ENCODE data around the gene GRWD1. TPM values are rescaled to one million over a fixed set of nuclear protein-coding genes. Genes with fewer than 3 reads are reported as not detected.

Gene GRWD1
- total RNA-seq, 1 donor: 15.2 TPM

DNA sequence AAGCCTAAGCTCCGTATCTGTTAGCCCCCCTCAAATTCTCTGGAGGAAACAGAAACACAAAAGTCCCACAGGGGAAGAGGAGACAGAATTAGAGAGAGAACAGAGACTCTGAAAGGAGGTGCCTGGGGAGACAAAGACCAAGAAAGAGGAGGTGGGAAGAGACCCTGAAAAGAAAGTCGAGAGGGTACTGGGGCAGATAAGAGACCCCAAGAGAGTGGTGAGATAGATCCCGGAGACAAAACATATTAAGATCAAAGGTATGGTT, 915 bp upstream of the GRWD1 start:
- Histone ChIP-seq H3K27me3 (ENCODE audit: insufficient read depth, low read length) (peaks cover 25% of the 10 kb centered on the region), H3K9me3 (ENCODE audit: low read depth, low read length) (no peaks in the 10 kb centered on the region), H3K4me3 (ENCODE audit: low read length) (no peak overlapping the region), H3K4me1 (ENCODE audit: insufficient read depth, low read length) (peaks cover 30% of the 10 kb centered on the region)

DNA sequence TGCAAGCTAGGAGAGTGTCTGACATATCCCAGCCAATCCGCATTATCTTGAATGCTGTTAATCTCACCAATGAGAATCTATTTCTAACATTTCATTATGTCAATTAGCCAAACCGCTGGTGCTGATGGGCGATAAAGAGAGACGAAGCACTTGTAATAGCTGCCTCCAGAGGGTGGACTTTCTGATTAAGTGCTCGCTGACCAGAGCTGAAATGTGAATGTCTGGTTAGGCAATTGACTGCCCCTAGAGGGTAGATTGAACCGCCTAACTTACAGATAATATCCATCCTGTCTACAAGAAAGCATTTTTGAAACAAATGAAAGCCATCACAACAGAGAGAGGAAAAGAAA, 552 bp upstream of the GRWD1 start:
- Histone ChIP-seq H3K27me3 (ENCODE audit: insufficient read depth, low read length) (peaks cover 25% of the 10 kb centered on the region), H3K4me3 (ENCODE audit: low read length) (peak overlapping the region; percentile 87), H3K4me1 (ENCODE audit: insufficient read depth, low read length) (peaks cover 30% of the 10 kb centered on the region), H3K9me3 (ENCODE audit: low read depth, low read length) (no peaks in the 10 kb centered on the region)

DNA sequence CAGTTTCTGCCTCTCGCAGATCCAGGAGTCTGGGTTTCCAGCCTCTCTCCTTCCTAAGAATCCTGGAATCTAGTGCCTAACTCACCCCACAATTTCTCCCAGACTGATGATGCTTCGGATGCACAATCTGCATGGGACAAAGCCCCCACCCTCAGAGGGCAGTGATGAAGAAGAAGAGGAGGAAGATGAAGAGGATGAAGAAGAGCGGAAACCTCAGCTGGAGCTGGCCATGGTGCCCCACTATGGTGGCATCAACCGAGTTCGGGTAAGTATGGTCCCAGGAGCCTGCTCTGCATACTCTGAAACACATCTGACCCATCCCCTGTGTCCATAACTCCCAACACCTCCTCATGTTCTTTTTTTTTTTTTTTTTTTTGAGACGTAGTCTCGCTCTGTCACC, 796 bp downstream of the GRWD1 start:
- Histone ChIP-seq H3K27me3 (ENCODE audit: insufficient read depth, low read length) (peaks cover 22% of the 10 kb centered on the region), H3K4me3 (ENCODE audit: low read length) (peak overlapping the region; percentile 87), H3K9me3 (ENCODE audit: low read depth, low read length) (no peaks in the 10 kb centered on the region), H3K4me1 (ENCODE audit: insufficient read depth, low read length) (peaks cover 30% of the 10 kb centered on the region)

DNA sequence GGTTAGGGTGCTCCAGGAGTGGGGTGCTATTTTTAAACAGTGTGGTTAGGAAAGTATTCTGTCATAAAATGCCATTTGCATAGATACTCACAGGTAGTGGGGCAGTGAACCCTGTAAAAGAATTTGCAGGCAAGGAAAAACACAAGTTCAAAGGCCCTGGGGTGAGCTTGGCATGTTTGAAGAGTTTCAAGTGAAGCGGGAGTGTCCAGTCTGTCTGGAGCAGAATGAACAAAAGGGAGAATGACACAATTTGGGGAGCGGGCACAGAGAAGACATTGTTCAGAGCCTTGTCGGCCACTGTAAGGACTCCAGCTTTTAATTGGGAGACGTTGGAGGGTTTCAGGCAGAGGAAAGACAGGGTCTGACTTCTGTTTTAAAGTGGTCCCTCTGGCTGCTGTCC, 2.8 kb downstream of the GRWD1 start:
- peaks cover 30% of the 10 kb centered on the region for H3K4me1 ChIP-seq (ENCODE audit: insufficient read depth, low read length)
- H3K9me3 ChIP-seq (ENCODE audit: low read depth, low read length): no peaks in the 10 kb centered on the region
- peaks cover 14% of the 10 kb centered on the region for H3K27me3 ChIP-seq (ENCODE audit: insufficient read depth, low read length)
- H3K4me3 ChIP-seq (ENCODE audit: low read length): no peak overlapping the region

DNA sequence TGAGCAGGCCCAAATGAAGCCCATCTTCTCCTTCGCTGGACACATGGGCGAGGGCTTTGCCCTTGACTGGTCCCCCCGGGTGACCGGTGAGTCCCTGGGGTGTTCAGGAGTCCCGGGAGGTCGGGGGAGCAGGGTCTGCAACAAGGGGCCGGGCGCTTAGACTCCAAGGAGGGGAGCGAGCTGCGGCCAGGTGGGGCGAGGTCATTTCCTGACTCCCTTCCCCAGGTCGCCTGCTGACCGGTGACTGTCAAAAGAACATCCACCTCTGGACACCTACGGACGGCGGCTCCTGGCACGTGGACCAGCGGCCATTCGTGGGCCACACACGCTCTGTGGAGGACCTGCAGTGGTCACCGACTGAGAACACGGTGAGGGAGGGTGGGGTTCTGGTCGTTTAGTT, 4.7 kb downstream of the GRWD1 start:
- Histone ChIP-seq H3K9me3 (ENCODE audit: low read depth, low read length) (no peaks in the 10 kb centered on the region), H3K4me3 (ENCODE audit: low read length) (no peak overlapping the region), H3K4me1 (ENCODE audit: insufficient read depth, low read length) (peaks cover 11% of the 10 kb centered on the region), H3K27me3 (ENCODE audit: insufficient read depth, low read length) (no peaks in the 10 kb centered on the region)

DNA sequence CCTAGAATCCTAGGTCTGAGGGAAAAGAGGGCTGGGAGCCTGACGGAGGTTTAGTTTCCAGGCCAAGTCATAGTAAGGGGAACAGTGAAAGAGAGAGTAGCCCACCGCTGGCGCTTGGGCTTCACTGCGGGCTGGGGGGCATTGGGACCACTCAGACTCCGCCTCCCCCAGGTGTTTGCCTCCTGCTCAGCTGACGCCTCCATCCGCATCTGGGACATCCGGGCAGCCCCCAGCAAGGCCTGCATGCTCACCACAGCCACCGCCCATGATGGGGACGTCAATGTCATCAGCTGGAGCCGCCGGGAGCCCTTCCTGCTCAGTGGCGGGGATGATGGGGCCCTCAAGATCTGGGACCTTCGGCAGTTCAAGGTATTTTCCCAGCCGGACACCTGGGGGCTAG, 5.1 kb downstream of the GRWD1 start:
- H3K27me3 ChIP-seq (ENCODE audit: insufficient read depth, low read length): no peaks in the 10 kb centered on the region
- no peak overlapping the region for H3K4me3 ChIP-seq (ENCODE audit: low read length)
- no peaks in the 10 kb centered on the region for H3K9me3 ChIP-seq (ENCODE audit: low read depth, low read length)
- peaks cover 11% of the 10 kb centered on the region for H3K4me1 ChIP-seq (ENCODE audit: insufficient read depth, low read length)

DNA sequence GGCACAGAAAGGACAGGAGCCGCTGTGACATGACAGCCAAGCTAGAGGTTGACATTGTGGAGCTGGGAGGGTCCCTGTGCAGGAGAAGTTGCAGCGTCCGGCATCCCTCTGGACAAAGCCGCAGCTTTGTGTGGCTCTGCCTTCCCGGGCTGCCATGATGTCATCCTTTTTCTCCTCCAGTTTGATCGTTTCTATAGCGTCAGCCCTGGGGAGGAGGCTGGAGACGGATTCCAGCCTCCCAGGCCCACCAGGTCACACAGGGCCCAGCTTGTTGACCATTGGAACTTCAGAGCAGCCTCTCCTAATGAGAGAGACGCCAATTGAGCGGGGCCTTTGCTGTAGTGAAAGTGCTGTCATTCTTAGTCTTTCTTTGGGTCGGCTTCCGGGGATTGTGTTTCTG, 5.8 kb downstream of the GRWD1 start:
- Histone ChIP-seq H3K27me3 (ENCODE audit: insufficient read depth, low read length) (no peaks in the 10 kb centered on the region), H3K9me3 (ENCODE audit: low read depth, low read length) (no peaks in the 10 kb centered on the region), H3K4me3 (ENCODE audit: low read length) (no peak overlapping the region), H3K4me1 (ENCODE audit: insufficient read depth, low read length) (peaks cover 4% of the 10 kb centered on the region)

DNA sequence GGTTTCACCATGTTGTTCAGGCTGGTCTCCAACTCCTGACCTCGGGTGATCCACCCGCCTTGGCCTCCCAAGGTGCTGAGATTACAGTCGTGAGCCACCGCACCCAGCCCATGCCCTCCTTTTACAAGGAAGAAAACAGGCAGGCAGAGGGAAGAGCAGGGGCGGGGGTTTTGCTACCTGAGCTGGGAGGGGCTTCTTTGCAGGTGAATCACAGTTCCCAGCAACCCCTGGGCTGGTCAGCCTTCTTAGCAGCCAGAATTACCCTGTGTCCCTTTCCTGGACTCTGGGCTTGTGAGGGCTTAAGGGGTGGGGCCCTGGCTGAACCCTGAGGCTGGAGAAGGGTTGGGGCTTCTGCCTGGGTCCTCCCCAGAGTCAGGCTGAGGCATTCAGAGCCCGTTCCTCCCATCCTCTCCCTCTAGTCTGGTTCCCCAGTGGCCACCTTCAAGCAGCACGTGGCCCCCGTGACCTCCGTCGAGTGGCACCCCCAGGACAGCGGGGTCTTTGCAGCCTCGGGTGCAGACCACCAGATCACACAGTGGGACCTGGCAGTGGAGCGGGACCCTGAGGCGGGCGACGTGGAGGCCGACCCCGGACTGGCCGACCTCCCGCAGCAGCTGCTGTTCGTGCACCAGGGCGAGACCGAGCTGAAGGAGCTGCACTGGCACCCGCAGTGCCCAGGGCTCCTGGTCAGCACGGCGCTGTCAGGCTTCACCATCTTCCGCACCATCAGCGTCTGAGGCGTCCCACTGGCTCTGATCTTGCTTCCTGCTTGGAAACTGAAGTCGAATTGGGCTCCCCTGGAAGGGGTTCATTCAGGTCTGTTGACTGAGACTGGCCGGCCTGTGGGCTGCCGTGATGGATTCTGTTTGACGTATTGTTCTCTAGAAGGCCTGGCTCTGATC, 6.8 kb downstream of the GRWD1 start:
- Histone ChIP-seq H3K27me3 (ENCODE audit: insufficient read depth, low read length) (no peaks in the 10 kb centered on the region), H3K4me1 (ENCODE audit: insufficient read depth, low read length) (no peaks in the 10 kb centered on the region), H3K9me3 (ENCODE audit: low read depth, low read length) (no peaks in the 10 kb centered on the region), H3K4me3 (ENCODE audit: low read length) (no peak overlapping the region)

DNA sequence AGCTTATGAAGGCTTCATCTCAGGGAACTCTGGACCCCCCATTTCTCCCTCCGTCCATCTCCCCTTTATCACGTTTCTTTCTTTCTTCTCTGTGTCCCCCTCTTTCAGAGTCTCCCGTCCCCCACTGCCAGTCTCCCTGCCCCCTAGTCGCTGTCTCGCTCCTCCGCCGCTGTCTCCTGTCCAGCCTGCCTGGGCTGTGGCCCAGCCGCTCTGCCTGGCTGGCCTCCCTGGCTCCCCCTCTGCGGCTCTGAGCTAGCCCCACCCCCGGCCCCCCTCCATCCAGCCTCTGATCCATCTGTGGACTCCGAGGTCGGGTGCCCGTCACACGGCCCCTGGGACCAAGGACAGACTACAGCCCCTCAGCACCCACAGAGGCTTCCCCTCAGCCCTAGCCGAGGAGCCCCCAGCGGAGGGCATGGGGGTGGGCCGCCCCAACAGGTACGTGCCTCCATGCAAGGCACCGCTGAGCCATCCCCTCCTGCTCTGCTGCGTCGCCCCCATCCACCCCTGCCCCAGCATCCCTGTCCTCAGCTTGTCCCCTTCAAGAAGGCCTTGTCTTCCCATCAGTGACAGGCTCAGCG, 8.5 kb downstream of the GRWD1 start:
- Histone ChIP-seq H3K27me3 (ENCODE audit: insufficient read depth, low read length) (no peaks in the 10 kb centered on the region), H3K4me1 (ENCODE audit: insufficient read depth, low read length) (no peaks in the 10 kb centered on the region), H3K4me3 (ENCODE audit: low read length) (no peak overlapping the region), H3K9me3 (ENCODE audit: low read depth, low read length) (no peaks in the 10 kb centered on the region)

DNA sequence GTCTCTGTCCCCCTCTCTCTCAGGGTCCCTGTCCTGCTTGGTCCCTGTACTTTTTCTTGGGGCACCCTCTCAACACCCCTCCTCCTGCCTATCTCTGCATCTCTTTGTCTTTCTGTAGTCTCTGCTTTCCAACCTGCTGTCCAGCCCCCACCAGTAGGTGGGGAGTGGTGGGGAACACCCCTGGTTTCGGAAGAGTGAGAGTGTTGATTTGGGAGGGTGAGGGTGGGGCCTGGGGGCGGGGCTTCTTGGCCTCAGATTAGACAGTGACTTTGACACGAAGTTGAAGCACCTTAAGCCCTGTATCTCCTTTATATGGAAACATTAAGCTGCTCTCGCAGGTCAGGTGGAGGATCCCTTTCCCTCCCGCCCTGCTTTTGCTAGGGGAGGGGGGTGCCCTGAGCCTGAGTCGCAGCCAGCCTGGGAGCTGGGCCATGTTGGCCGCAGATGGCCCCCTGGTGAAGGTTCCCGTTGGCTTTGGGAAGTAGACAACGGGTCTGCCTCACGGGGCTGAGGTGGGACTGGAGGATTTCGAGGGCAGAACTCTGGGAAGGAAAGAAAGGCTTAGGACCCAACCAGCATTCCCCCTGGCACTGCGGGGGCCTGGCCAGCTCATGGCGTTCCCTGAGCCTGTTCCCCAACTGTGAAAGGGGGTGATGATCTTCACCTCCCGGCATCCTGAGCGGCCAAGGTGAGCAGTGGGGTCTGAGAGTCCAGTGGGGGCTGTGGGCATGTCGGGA, 9.6 kb downstream of the GRWD1 start, which contains the start of gene KCNJ14:
TSS of gene KCNJ14 (plus strand) at position 404 of the 737 bp plus-strand sequence. CDS start 6,151 bp downstream, outside the sequence.
- Histone ChIP-seq H3K9me3 (ENCODE audit: low read depth, low read length) (no peaks in the 10 kb centered on the region), H3K27me3 (ENCODE audit: insufficient read depth, low read length) (no peaks in the 10 kb centered on the region), H3K4me3 (ENCODE audit: low read length) (no peak within 1 kb of the TSS), H3K4me1 (ENCODE audit: insufficient read depth, low read length) (no peaks in the 10 kb centered on the region)

DNA sequence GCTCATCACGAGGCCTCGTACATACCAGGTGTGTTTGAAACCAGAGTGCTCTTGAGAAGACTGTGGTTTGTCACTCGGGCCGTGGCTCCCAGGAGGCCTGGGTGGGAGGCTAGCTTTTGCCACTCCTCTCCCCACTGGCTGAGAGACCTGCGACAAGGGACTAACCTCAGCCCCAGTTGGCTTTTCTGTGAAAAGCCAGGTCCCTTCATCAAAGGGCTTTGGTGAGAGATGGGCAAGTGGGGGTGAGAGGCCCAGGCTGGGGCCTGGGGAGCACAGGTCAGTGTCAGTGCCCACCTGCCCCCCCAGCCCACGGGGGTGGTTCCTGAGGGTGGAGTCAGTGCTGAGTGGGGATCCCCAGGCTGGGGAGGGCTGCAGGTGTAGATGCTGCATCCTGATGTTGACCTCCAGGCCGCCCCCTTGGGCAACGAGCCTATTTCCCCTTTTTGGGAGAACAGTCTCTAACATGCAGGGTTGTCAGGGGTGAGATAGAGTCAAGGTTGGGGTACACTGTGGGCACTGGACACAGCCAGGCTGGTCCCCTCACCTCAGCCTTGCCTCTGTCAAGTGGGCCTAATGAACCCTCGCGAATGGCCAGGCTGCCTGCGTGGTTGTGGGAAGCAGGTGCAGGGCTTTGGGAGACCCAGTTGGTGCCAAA, 10.3 kb downstream of the GRWD1 start:
- no peaks in the 10 kb centered on the region for H3K9me3 ChIP-seq (ENCODE audit: low read depth, low read length)
- no peaks in the 10 kb centered on the region for H3K4me1 ChIP-seq (ENCODE audit: insufficient read depth, low read length)
- no peak overlapping the region for H3K4me3 ChIP-seq (ENCODE audit: low read length)
- H3K27me3 ChIP-seq (ENCODE audit: insufficient read depth, low read length): no peaks in the 10 kb centered on the region

DNA sequence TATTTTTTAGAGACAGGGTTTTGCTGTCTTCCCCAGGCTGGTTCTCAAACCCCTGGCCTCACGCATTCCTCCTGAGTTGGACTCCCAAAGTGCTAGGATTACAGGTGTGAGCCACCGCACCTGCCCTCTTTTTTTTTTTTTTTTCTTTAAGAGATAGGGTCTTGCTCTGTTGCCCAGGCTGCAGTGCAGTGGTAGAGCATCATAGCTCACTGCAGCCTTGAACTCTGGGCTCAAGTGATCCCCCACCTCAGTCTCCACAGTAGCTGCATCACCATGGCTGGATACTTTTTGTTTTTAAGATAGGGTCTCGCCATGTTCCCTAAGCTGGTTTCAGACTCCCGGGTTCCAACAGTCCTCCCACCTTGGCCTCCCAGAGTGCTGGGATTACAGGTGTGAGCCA, 11.1 kb downstream of the GRWD1 start:
- Histone ChIP-seq H3K27me3 (ENCODE audit: insufficient read depth, low read length) (no peaks in the 10 kb centered on the region), H3K4me1 (ENCODE audit: insufficient read depth, low read length) (no peaks in the 10 kb centered on the region), H3K4me3 (ENCODE audit: low read length) (no peak overlapping the region), H3K9me3 (ENCODE audit: low read depth, low read length) (no peaks in the 10 kb centered on the region)

DNA sequence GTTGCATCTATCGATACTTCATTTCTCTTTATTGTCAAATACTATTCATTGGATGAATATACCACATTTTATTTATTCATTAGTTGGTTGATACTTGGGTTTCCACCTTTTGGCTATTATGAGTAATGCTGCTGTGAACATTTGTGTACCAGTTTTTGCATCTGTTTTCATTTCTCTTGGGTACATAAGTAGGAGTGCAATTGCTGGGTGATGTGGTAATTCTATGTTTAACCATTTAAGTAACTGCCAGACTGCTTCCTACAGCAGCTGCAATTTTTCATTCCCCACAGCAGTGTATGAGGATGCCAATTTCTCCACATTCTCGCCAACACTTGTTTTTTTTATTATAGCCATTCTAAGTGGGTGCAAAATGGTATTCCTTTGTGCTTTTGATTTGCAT, 12.2 kb downstream of the GRWD1 start:
- Histone ChIP-seq H3K4me3 (ENCODE audit: low read length) (no peak overlapping the region), H3K27me3 (ENCODE audit: insufficient read depth, low read length) (no peaks in the 10 kb centered on the region), H3K9me3 (ENCODE audit: low read depth, low read length) (no peaks in the 10 kb centered on the region), H3K4me1 (ENCODE audit: insufficient read depth, low read length) (no peaks in the 10 kb centered on the region)

DNA sequence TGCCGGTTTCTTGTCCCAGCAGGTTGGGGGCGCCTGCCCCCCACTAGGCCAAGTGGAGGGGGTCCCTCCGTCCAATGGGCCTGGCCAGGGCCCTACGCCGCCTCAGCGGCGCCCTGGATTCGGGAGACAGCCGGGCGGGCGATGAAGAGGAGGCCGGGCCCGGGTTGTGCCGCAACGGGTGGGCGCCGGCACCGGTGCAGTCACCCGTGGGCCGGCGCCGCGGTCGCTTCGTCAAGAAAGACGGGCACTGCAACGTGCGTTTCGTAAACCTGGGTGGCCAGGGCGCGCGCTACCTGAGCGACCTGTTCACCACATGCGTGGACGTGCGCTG, 15.8 kb downstream of the GRWD1 start:
- H3K27me3 ChIP-seq (ENCODE audit: insufficient read depth, low read length): no peaks in the 10 kb centered on the region
- H3K4me1 ChIP-seq (ENCODE audit: insufficient read depth, low read length): no peaks in the 10 kb centered on the region
- no peak overlapping the region for H3K4me3 ChIP-seq (ENCODE audit: low read length)
- H3K9me3 ChIP-seq (ENCODE audit: low read depth, low read length): no peaks in the 10 kb centered on the region

DNA sequence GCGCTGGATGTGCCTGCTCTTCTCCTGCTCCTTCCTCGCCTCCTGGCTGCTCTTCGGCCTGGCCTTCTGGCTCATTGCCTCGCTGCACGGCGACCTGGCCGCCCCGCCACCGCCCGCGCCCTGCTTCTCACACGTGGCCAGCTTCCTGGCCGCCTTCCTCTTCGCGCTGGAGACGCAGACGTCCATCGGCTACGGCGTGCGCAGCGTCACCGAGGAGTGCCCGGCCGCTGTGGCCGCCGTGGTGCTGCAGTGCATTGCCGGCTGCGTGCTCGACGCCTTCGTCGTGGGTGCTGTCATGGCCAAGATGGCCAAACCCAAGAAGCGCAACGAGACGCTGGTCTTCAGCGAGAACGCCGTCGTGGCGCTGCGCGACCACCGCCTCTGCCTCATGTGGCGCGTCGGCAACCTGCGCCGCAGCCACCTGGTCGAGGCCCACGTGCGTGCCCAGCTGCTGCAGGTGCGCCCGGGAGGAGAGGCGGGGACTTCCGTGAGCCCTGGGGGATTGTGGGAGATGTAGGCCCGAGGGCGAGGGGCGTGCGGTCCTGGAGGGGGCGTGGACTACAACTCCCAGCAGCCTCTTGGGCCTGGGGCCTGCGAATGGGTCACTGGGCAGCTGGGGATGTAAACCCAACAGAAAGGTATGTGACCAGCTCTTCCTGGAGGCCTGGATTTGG, 16.3 kb downstream of the GRWD1 start:
- H3K27me3 ChIP-seq (ENCODE audit: insufficient read depth, low read length): no peaks in the 10 kb centered on the region
- no peaks in the 10 kb centered on the region for H3K4me1 ChIP-seq (ENCODE audit: insufficient read depth, low read length)
- H3K4me3 ChIP-seq (ENCODE audit: low read length): no peak overlapping the region
- H3K9me3 ChIP-seq (ENCODE audit: low read depth, low read length): no peaks in the 10 kb centered on the region
